ENCODE data around the gene TAF12.
"Not testable (repeated sequence)": the region's sequence is repeated elsewhere in the genome, so short reads cannot be mapped to it uniquely, and the experiment has no call there.

DNA sequence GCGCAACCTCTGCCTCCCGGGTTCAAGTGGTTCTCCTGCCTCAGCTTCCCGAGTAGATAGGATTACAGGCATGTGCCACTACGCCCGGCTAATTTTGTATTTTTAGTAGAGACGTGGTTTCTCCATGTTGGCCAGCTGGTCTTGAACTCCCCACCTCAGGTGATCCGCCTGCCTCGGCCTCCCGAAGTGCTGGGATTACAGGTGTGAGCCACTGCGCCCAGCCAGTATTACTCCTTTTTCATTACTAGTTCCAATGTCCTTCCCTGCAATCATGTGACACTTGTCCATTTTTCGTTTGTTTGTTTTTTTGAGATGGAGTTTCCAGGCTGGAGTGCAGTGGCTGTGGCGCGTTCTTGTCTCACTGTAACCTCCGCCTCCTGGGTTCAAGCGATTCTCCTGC lies 30.1 kb upstream of the TAF12 start:
- not testable (repeated sequence) for TF ChIP-seq POLR2A (IDR thresholded peaks at IDR 0.05; ENCODE audit: low read depth, low read length); POLR2AphosphoS5 (IDR thresholded peaks at IDR 0.05; ENCODE audit: low read depth, low read length); TAF1 (IDR thresholded peaks at IDR 0.05; ENCODE audit: borderline replicate concordance, low read depth, low read length)
